OCI-LY3 (cell line): ENCODE measurements around the gene PATE2.

ENCODE experiments used
- H2AFZ ChIP-seq: fragments of 200-600, 300-600 bp; shearing (Covaris generic); 2 replicates; pipeline ENCODE4 v1.6.0; 2014; ENCODE audit warnings: antibody characterized with exemption, low read depth, low read length
- H3K27ac ChIP-seq: fragments of 200-600, 300-600 bp; sonication (generic); 2 replicates; pipeline ENCODE4 v1.5.1; 2014; ENCODE audit warnings: mild to moderate bottlenecking, low read length, moderate library complexity, mixed read lengths
- H3K27me3 ChIP-seq: fragments of 200-600, 300-600 bp; sonication (generic); 2 replicates; pipeline ENCODE4 v1.6.1; 2014; ENCODE audit warnings: low read depth, low read length, mixed read lengths
- H3K36me3 ChIP-seq: fragments of 200-600, 300-600 bp; sonication (generic); replicated peaks from 2 replicates; pipeline ENCODE3; 2014; ENCODE audit warnings: low read depth, low read length, mixed read lengths
- H3K4me1 ChIP-seq: fragments of 300-600, 200-600 bp; sonication (generic); 2 replicates; pipeline ENCODE4 v1.6.1; 2014; ENCODE audit warnings: low read length, mixed read lengths
- H3K4me2 ChIP-seq: fragments of 200-600, 300-600 bp; sonication (generic); 2 replicates; pipeline ENCODE4 v1.6.1; 2014; ENCODE audit warnings: low read length, mixed read lengths
- H3K4me3 ChIP-seq: fragments of 300-600, 200-600 bp; sonication (generic); 2 replicates; pipeline ENCODE4 v1.5.1; 2014; ENCODE audit warnings: antibody characterized with exemption, mild to moderate bottlenecking, low read length, moderate library complexity
- H3K79me2 ChIP-seq: fragments of 300-600, 200-600 bp; shearing (Covaris generic); 2 replicates; pipeline ENCODE4 v1.6.1; 2014; ENCODE audit warnings: mild to moderate bottlenecking, low read length, mixed read lengths
- H3K9ac ChIP-seq: fragments of 300-600, 200-600 bp; shearing (Covaris generic); 2 replicates; pipeline ENCODE4 v1.6.0; 2014; ENCODE audit warnings: mild to moderate bottlenecking, low read length, moderate library complexity
- H3K9me3 ChIP-seq: fragments of 200-600, 300-600 bp; shearing (Covaris generic); 2 replicates; pipeline ENCODE4 v1.6.1; 2014; ENCODE audit warnings: low read length, mixed read lengths; ENCODE audit not compliant: insufficient read depth
- H4K20me1 ChIP-seq: fragments of 200-600, 300-600 bp; sonication (generic); 2 replicates; pipeline ENCODE4 v1.6.1; 2016; ENCODE audit warnings: low read length, mixed read lengths; ENCODE audit not compliant: insufficient read depth
- EZH2phosphoT487 ChIP-seq: fragments of 200-600 bp; shearing (Covaris generic); IDR thresholded peaks from 2 replicates; pipeline ENCODE4 v1.6.1; 2018; ENCODE audit warnings: antibody characterized with exemption, mixed run types, low read depth
- TF ChIP-seq, protein P1 (sequence below): fragments of 200-600, 300-600 bp; sonication (generic); IDR thresholded peaks from 2 replicates; pipeline ENCODE4 v1.5.1; 2014; ENCODE audit warnings: antibody characterized with exemption, low read length, low read depth

The PATE2 gene

DNA sequence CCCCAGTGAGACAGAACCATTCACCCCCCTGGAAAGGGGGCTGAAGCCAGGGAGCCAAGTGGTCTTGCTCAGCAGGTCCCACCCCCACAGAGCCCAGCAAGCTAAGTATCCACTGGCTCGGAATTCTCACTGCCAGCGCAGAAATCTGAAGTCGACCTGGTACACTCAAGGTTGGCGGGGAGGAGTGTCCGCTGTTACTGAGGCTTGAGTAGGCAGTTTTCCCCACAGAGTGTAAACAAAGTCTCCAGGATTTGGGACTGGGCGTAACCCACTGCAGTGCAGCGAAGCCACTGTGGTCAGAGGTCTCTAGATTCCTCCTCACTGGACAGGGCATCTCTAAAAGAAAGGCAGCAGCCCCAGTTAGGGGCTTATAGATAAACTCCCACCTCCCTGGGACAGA is 22.6 kb downstream of the PATE2 start:
- Histone ChIP-seq H4K20me1 (no peaks in the 10 kb centered on the region), H3K4me3 (no peak overlapping the region), H3K4me2 (no peak overlapping the region), H3K27me3 (peaks cover 11% of the 10 kb centered on the region; the same call in 1 of the 2 replicates), H3K79me2 (no peaks in the 10 kb centered on the region), H3K4me1 (no peaks in the 10 kb centered on the region), H3K9ac (no peak overlapping the region), H3K36me3 (no peaks in the 10 kb centered on the region), H3K27ac (no peak overlapping the region), H2AFZ (no peak overlapping the region), H3K9me3 (no peaks in the 10 kb centered on the region)
- TF ChIP-seq, protein P1, sequence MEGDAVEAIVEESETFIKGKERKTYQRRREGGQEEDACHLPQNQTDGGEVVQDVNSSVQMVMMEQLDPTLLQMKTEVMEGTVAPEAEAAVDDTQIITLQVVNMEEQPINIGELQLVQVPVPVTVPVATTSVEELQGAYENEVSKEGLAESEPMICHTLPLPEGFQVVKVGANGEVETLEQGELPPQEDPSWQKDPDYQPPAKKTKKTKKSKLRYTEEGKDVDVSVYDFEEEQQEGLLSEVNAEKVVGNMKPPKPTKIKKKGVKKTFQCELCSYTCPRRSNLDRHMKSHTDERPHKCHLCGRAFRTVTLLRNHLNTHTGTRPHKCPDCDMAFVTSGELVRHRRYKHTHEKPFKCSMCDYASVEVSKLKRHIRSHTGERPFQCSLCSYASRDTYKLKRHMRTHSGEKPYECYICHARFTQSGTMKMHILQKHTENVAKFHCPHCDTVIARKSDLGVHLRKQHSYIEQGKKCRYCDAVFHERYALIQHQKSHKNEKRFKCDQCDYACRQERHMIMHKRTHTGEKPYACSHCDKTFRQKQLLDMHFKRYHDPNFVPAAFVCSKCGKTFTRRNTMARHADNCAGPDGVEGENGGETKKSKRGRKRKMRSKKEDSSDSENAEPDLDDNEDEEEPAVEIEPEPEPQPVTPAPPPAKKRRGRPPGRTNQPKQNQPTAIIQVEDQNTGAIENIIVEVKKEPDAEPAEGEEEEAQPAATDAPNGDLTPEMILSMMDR: no peak
- no peak for TF ChIP-seq EZH2phosphoT487

DNA sequence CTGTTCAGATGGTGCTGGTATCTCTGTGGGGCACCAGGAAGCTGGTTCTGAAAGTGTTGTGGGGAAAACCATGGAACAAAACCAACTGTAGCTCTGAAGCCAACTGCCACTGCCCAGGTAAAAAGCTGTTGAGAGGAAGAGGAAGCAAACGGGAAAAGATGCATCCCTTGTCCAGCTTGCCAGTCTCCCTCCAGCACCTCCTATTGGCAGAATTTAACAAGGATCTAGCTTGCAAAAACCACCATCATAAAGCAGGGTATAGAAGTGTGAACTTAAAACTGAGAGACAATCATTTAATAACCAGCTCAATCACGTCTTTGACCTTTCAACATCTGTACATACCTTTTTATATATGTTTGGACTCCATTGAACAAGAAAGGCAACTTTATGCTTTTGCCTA is 28.0 kb downstream of the PATE2 start:
- Histone ChIP-seq H3K79me2 (no peaks in the 10 kb centered on the region), H3K4me3 (no peak overlapping the region), H3K9me3 (no peaks in the 10 kb centered on the region), H3K9ac (no peak overlapping the region), H3K27me3 (peaks cover 29% of the 10 kb centered on the region; the same call in 1 of the 2 replicates), H3K36me3 (no peaks in the 10 kb centered on the region), H3K4me1 (no peaks in the 10 kb centered on the region), H3K27ac (no peak overlapping the region), H4K20me1 (no peaks in the 10 kb centered on the region), H3K4me2 (no peak overlapping the region), H2AFZ (no peak overlapping the region)
- TF ChIP-seq, protein P1: no peak
- TF ChIP-seq EZH2phosphoT487: no peak

DNA sequence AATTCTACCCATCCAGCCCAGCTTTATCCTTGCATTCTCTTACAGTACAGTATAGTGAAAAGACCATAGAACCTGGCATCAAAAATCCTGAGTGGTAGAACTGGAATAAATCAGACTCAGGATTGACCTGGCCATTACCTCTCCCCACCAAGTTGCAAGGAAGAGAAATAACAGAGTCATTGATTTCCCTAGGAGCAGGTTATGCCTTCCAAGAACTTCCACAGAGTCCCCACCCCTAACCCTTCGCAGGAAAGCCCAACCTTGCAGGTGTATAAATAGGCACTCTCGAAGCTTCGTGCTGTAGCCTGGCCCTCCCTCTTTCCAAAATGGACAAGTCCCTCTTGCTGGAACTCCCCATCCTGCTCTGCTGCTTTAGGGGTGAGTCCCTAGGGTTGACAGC is 32.6 kb downstream of the PATE2 start, which contains the start of gene PATE1:
TSS of gene PATE1 (plus strand) at position 301 of the 400 bp plus-strand sequence. CDS start at position 327, 26 bp downstream.
- H3K36me3 ChIP-seq: no peaks in the 10 kb centered on the region
- no peak within 1 kb of the TSS for H3K4me3 ChIP-seq
- no peaks in the 10 kb centered on the region for H4K20me1 ChIP-seq
- no peaks in the 10 kb centered on the region for H3K4me1 ChIP-seq
- H3K9ac ChIP-seq: no peak within 1 kb of the TSS
- H3K4me2 ChIP-seq: no peak within 1 kb of the TSS
- H3K9me3 ChIP-seq: no peaks in the 10 kb centered on the region
- H3K79me2 ChIP-seq: no peaks in the 10 kb centered on the region
- TF ChIP-seq, protein P1: no peak
- no peak for TF ChIP-seq EZH2phosphoT487
- H2AFZ ChIP-seq: no peak within 1 kb of the TSS
- H3K27me3 ChIP-seq: peaks cover 38% of the 10 kb centered on the region; the same call in 1 of the 2 replicates
- H3K27ac ChIP-seq: no peak within 1 kb of the TSS

DNA sequence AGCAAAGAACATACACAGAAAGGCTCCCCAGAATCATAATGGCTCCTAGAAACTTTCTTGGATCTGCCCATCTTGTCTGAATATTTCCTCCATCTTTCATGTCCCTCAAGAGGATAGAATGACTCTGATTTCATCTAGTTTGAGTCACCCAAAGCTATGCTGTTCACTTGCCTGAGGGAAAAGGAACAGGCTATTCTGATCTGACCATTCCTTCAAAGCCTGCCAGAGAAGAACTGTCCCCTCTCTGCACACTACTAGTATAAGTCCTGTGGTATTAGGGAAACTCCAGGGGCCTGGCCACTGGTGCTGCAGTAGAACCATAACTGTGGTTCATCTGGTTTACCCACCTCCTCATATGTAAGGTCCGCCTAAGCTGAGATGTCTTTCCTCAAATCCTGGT is 34.9 kb downstream of the PATE2 start:
- Histone ChIP-seq H3K4me1 (no peaks in the 10 kb centered on the region), H3K36me3 (no peaks in the 10 kb centered on the region), H3K27me3 (peaks cover 37% of the 10 kb centered on the region; the same call in 1 of the 2 replicates), H3K27ac (no peak overlapping the region), H2AFZ (no peak overlapping the region), H3K9me3 (no peaks in the 10 kb centered on the region), H3K4me3 (no peak overlapping the region), H3K9ac (no peak overlapping the region), H3K4me2 (no peak overlapping the region), H4K20me1 (no peaks in the 10 kb centered on the region), H3K79me2 (no peaks in the 10 kb centered on the region)
- TF ChIP-seq, protein P1: no peak
- no peak for TF ChIP-seq EZH2phosphoT487
